Activated CD8-positive, alpha-beta memory T cell treated with anti-CD3 and anti-CD28 coated beads for 1 hour (primary cell): ENCODE results near the gene INPP5A.

Experiments used
- DNase-seq, 2 donors: peaks; one replicate each; pipeline ENCODE4 v3.0.0-alpha.2; 2020; ENCODE audit warnings: low read depth in 1 of 2; ENCODE audit errors: extremely low read depth in 1 of 2

INPP5A gene

GRCh38 chr10:132577350-132578003, 39.9 kb downstream of the INPP5A start:
- DNase-seq = no peak

DNA sequence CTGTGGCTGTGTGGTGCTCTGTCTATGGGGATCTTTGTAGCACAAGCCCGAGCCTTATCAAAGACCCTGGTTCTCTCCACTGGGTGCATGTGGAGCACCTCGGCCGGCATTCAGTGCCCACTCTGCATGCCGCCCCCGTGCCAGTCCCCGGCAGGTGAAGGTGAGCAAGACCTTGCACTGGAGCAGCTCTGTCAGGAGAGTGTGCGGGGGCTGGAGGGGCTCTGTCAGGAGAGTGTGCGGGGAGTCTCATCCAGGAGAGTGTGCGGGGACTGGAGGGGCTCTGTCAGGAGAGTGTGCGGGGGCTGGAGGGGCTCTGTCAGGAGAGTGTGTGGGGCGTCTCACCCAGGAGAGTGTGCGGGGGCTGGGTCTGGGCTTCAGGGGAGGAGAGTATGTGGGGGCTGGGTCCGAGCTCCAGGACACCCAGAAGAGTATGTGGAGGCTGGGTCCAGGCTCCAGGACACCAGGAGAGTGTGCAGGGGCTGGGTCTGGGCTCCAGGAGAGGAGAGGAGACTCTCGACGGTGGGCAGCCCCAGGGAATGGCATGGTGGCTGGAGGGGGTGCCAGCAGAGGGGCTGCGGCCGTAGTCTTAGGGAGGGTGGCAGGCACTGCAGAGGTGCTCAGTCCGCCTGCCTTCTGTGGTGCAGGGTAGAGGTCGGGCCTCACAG, 40.8 kb downstream of the INPP5A start:
- no peak for DNase-seq

- no peak for DNase-seq
Observed at GRCh38 chr10:132579027-132579859, 41.7 kb downstream of the INPP5A start.

- DNase-seq = no peak
Observed at GRCh38 chr10:132580143-132580542, 42.6 kb downstream of the INPP5A start.

GRCh38 chr10:132580617-132581016, 43.0 kb downstream of the INPP5A start:
- DNase-seq = no peak

GRCh38 chr10:132582137-132582536, 44.5 kb downstream of the INPP5A start:
- no peak for DNase-seq

GRCh38 chr10:132582771-132583170, 45.2 kb downstream of the INPP5A start:
- DNase-seq = no peak

DNA sequence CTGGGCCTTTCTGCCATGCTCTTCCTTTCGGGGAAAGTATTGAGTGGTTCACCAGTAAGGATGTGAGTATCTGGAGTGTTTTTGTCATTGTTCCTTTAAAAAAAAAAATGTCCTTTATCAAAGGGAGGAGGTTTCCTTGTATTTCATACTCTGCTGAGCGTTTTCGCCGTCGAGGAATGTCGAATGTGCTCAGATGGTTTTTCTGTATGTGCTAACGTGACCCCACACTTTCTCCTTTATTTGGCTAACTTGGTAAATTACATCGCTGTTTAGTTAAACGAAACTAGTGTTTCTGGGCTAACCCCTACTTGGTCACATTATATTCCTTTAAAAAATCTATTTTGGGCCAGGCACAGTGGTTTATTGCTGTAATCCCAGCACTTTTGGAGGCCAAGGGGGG, 45.9 kb downstream of the INPP5A start:
- DNase-seq = no peak

DNA sequence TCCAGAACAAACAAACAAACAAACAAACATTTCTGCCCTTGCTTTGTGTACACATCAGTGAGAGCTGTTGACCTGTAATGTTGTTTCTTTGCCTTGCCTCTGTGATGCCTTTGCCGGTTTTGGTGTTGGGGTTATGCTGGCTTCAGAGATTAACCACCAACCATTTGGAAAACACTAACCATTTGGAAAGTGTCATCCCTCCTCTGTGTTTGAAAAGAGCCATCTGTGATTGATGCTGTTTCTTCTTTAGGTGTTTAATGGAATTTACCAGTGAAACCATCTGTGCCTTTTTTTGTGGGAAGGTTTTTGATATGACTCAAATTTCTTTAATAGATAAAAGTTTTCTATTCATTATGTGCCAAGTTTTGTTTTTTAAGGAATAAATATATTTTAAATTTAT, 46.5 kb downstream of the INPP5A start:
- no peak for DNase-seq

- DNase-seq = no peak
Observed at GRCh38 chr10:132585732-132586722, 48.4 kb downstream of the INPP5A start.

- no peak for DNase-seq
Observed at GRCh38 chr10:132586739-132587138, 49.2 kb downstream of the INPP5A start.

GRCh38 chr10:132587175-132587574, 49.6 kb downstream of the INPP5A start:
- DNase-seq = no peak

DNA sequence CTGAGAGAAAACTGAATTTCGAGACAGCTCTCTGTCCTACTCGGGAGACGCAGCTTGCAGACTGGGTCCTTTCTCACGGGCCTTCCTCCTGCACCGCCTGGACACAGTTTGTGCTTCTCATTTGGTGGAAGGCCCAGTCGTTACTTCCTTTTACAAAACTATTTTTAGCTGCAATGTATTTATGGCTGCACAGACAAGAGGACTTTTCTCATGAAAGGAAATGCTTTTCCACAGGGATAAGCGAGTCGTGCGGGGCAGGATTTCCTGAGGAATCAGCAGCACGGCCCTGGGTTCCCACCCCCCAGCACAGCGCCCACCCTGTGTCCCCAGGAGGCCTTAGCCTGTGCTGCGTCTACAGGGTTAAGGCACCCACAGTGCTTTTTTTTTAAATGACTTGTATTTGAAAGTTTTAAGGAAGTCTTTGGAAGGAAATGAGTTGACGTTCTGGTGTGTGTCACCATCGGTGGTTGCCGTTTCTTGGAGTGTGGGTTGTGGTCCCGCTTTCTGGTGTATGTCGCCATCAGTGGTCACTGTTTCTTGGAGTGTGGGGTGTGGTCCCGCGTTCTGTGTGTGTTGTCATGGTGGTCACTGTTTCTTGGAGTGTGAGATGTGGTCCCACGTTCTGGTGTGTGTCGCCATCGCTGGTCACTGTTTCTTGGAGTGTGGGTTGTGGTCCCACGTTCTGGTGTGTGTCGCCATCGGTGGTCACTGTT, 50.9 kb downstream of the INPP5A start:
- DNase-seq = no peak

DNA sequence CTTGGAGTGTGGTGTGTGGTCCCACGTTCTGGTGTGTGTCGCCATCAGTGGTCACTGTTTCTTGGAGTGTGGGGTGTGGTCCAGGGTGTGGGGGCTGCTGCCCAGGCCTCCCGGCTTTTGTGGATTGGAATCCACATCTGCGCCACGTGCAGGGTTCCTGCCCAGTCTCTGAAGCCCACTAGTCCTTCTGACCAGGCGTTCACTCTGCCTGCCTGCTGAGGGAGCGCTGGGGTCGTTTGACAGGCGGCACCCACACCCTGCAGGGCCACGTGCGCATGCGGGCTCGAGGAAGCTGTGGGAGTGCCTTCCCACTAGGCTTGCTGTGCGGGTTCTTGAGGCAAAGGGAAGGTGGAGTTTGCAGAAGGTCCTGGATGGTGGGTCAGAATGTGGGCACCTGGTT, 51.4 kb downstream of the INPP5A start:
- no peak for DNase-seq

DNA sequence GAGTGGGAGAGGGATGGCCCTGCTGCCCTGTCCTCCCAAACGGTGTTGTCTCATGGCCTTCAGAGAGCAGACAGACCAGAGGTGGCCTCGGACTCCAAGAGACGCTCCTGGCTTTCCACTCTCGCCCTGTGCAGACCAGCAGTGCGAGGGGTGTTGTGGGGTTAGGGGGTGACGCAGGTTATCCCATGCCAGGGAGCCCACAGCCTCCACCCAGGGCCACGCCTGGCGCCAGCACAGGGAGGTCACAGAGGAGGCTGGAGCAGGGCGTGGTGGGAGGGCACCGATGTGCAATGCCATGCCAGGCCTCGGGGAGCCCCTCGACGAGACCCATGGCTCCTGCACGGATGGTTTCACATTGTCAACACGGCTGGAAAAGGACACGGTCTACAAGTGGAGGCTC, 52.1 kb downstream of the INPP5A start:
- no peak for DNase-seq

DNA sequence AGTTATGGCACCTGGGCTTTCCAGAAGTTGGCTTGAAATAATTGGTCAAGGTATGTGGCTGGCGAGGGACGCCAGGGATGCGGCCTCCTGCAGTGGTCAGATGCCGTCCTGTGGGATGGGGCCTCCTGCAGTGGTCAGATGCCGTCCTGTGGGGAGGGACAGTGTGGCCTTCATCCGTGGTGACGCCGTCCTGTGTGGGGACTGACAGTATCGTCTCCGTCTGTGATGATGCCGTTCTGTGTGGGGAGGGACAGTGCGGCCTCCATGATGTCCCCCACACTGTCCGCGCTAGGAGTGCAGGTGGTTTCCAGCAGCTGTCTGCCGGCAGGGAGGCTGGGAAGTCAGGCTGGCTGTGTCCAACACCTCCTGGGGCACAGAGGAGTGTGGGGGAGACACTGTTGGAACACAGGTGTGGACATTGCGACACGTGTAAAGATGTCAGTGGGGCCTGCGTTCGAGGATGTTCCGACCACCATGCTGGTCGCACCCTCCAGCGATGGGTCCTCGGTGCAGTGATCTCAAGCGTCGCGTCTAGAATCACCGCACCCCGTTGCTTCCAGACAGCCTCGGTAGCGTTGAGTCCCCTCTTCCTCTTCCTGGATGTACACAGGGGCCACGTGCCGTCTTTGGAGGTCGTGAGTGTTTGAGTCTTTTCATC, 52.6 kb downstream of the INPP5A start:
- DNase-seq = no peak

DNA sequence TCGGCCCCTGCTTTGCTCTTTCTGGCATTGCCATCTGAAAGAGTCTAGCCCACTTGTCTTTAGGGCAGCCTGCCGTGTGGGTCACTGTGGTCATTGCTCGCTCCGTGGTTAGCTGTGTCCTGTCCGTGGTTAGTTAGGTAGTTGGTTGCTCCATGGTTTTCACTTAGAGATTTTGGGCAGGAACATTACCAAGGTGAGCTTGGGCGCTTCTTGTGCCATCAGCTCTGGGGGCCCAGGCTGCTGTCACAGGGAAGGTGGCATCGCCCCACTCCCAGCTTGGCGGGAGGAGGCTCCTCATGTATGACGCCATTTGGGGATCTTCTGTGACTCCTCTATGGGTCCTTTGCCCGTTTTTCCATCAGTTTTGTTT, 53.1 kb downstream of the INPP5A start:
- no peak for DNase-seq

DNA sequence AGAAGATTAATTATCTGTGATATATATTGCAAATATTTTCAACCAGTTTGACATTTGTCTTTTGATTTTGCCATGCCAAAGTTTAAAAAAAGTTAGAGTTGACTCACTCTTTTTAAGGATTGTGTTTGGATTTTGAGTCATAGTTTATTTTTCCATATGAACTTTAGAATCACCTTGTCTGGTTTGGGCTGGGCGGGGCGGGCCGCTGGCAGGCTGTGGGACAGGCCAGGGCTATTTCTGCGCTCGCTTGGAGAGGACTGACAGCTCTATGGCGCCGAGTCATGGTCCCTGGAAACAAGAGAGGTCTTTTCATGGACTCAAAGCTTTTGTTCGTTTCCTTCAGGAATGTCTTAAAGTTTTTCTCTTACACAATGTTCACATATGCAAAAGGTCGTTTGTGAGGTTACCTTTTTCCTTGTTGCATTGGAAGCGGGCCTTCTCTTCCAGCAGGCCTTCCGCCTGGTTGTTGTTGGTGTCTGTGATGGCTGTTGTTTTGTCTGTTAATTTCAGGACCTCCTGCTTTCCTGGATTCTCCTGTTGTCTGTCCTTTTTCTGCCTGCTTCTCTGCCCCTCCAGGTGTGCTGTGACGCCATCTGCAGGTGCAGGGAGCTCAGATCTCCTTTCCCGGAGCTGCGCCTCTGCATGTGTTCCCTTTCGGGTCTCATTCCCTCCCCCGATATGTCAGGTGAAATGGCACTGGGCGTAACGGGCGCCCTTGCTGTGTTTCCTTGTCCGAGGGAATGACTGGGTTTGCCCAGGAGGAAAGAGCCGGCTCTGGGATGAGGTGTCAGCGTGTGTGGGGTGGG, 53.8 kb downstream of the INPP5A start:
- no peak for DNase-seq
